Urinary bladder (tissue), 4 donors: Measurements from ENCODE around the gene PCBP4. TPM values are rescaled to one million over a fixed set of nuclear protein-coding genes. Genes with fewer than 3 reads are reported as not detected.

ENCODE experiments used
- DNase-seq: peaks from one replicate; pipeline ENCODE4 v3.0.0-alpha.2; 2015; ENCODE audit errors: extremely low spot score
- H3K27ac ChIP-seq: one replicate; pipeline ENCODE4 v1.5.1; 2013; ENCODE audit warnings: low read depth, mild to moderate bottlenecking, moderate library complexity
- H3K36me3 ChIP-seq: one replicate; pipeline ENCODE4 v1.6.1; 2013; ENCODE audit warnings: mild to moderate bottlenecking, moderate library complexity; ENCODE audit not compliant: insufficient read depth
- H3K4me1 ChIP-seq: one replicate; pipeline ENCODE4 v1.6.1; 2013; ENCODE audit warnings: mild to moderate bottlenecking, moderate library complexity; ENCODE audit not compliant: insufficient read depth
- H3K4me3 ChIP-seq: one replicate; pipeline ENCODE4 v1.5.1; 2013; ENCODE audit warnings: low read depth, low read length
- WGBS: extraction: QIAGEN DNeasy Blood & Tissue Kit; methylation state at CpG from one replicate; pipeline ENCODE4 v1.1.7; 2013; 5-methylcytosine and 5-hydroxymethylcytosine counted together
- polyA plus RNA-seq: library from polyadenylated mRNA; stranded (reverse); fragments of 200-250 nt; gene quantifications from one replicate; pipeline ENCODE4 v1.2.3, GENCODE V29; 2013
- total RNA-seq: library from RNA; depleted of rRNA; stranded (reverse); fragments of >200 nt; gene quantifications from one replicate; pipeline ENCODE4 v1.2.3, GENCODE V29; 2014
- donor health status: healthy with polysubstance abuse.
- donor health status: healthy.

The PCBP4 gene
- total and polyA plus RNA-seq, 2 donors: 22.4 to 43.9 TPM

- H3K36me3 ChIP-seq: no peaks in the 10 kb centered on the region
- peak overlapping the region; percentile 63 for H3K4me3 ChIP-seq
- H3K27ac ChIP-seq: no peak overlapping the region
- H3K4me1 ChIP-seq: no peaks in the 10 kb centered on the region
- DNase-seq: no peak
- WGBS: 34% methylated on average over 13 of the region's 13 CpGs
Measured at GRCh38 chr3:51940648-51941462, 26.4 kb downstream of the PCBP4 start.

GRCh38 chr3:51938780-51939425 lies 28.4 kb downstream of the PCBP4 start:
- 85% methylated on average over 9 of the region's 9 CpGs for WGBS
- no peak for DNase-seq
- no peaks in the 10 kb centered on the region for H3K36me3 ChIP-seq
- no peak overlapping the region for H3K4me3 ChIP-seq
- no peaks in the 10 kb centered on the region for H3K4me1 ChIP-seq
- H3K27ac ChIP-seq: no peak overlapping the region

- no peaks in the 10 kb centered on the region for H3K4me1 ChIP-seq
- no peak overlapping the region for H3K4me3 ChIP-seq
- no peaks in the 10 kb centered on the region for H3K36me3 ChIP-seq
- 87% methylated on average over 13 of the region's 13 CpGs for WGBS
- no peak for DNase-seq
- no peak overlapping the region for H3K27ac ChIP-seq
Measured at GRCh38 chr3:51937611-51938450, 29.4 kb downstream of the PCBP4 start.

GRCh38 chr3:51937014-51937413 lies 30.2 kb downstream of the PCBP4 start:
- Histone ChIP-seq H3K4me1 (no peaks in the 10 kb centered on the region), H3K4me3 (no peak overlapping the region), H3K27ac (no peak overlapping the region), H3K36me3 (no peaks in the 10 kb centered on the region)
- no peak for DNase-seq
- 82% methylated on average over 9 of the region's 9 CpGs for WGBS

GRCh38 chr3:51935886-51936755 lies 31.1 kb downstream of the PCBP4 start:
- Histone ChIP-seq H3K4me1 (no peaks in the 10 kb centered on the region), H3K36me3 (no peaks in the 10 kb centered on the region), H3K4me3 (no peak overlapping the region), H3K27ac (no peak overlapping the region)
- WGBS: 97% methylated on average over 25 of the region's 25 CpGs
- DNase-seq: no peak

- Histone ChIP-seq H3K27ac (no peak overlapping the region), H3K4me1 (no peaks in the 10 kb centered on the region), H3K36me3 (no peaks in the 10 kb centered on the region), H3K4me3 (no peak overlapping the region)
- 93% methylated on average over 28 of the region's 28 CpGs for WGBS
- DNase-seq: no peak
Measured at GRCh38 chr3:51934991-51935885, 32.0 kb downstream of the PCBP4 start.

- Histone ChIP-seq H3K27ac (no peak overlapping the region), H3K4me1 (no peaks in the 10 kb centered on the region), H3K4me3 (no peak overlapping the region), H3K36me3 (no peaks in the 10 kb centered on the region)
- WGBS: 94% methylated on average over 11 of the region's 11 CpGs
- DNase-seq: no peak
Measured at GRCh38 chr3:51934139-51934850, 33.0 kb downstream of the PCBP4 start.

- Histone ChIP-seq H3K4me1 (no peaks in the 10 kb centered on the region), H3K27ac (no peak overlapping the region), H3K4me3 (no peak overlapping the region), H3K36me3 (no peaks in the 10 kb centered on the region)
- WGBS: 91% methylated on average over 13 of the region's 13 CpGs
- no peak for DNase-seq
Measured at GRCh38 chr3:51933471-51934138, 33.6 kb downstream of the PCBP4 start.

- Histone ChIP-seq H3K4me1 (no peaks in the 10 kb centered on the region), H3K4me3 (no peak overlapping the region), H3K27ac (no peak overlapping the region), H3K36me3 (no peaks in the 10 kb centered on the region)
- DNase-seq: no peak
- 91% methylated on average over 15 of the region's 15 CpGs for WGBS
Measured at GRCh38 chr3:51932471-51933370, 34.5 kb downstream of the PCBP4 start.

GRCh38 chr3:51931756-51932155 lies 35.5 kb downstream of the PCBP4 start:
- no peak for DNase-seq
- Histone ChIP-seq H3K4me1 (no peaks in the 10 kb centered on the region), H3K27ac (no peak overlapping the region), H3K4me3 (no peak overlapping the region), H3K36me3 (no peaks in the 10 kb centered on the region)
- WGBS: 92% methylated on average over 6 of the region's 6 CpGs

- no peak for DNase-seq
- WGBS: 95% methylated on average over 1 of the region's 1 CpG
- H3K36me3 ChIP-seq: no peaks in the 10 kb centered on the region
- H3K4me1 ChIP-seq: no peaks in the 10 kb centered on the region
- no peak overlapping the region for H3K27ac ChIP-seq
- H3K4me3 ChIP-seq: no peak overlapping the region
Measured at GRCh38 chr3:51930439-51930838, 36.8 kb downstream of the PCBP4 start.
